Mesenchymal stem cell (in vitro differentiated cells and primary cell): ENCODE results near the gene CCDC136.

Source experiments
- DNase-seq: peaks from one replicate; pipeline ENCODE4 v3.0.0-alpha.2; 2013
- H2AFZ ChIP-seq: one replicate; pipeline ENCODE4 v1.6.1; 2013; ENCODE audit warnings: low read depth, mild to moderate bottlenecking, control low read depth, inconsistent platforms, low read length, moderate library complexity
- H2AK5ac ChIP-seq: 2 replicates; pipeline ENCODE4 v1.6.1; 2013; ENCODE audit warnings: low read length, moderate library complexity, mild to moderate bottlenecking, inconsistent platforms; ENCODE audit not compliant: severe bottlenecking
- H2BK120ac ChIP-seq: one replicate; pipeline ENCODE4 v1.6.1; 2013; ENCODE audit warnings: low read depth, mild to moderate bottlenecking, inconsistent platforms, low read length, moderate library complexity
- H2BK12ac ChIP-seq, 2 experiments: one replicate each; pipeline ENCODE4 v1.6.1; 2013; ENCODE audit warnings: inconsistent platforms in 2 of 2, low read length in 2 of 2, mild to moderate bottlenecking in 2 of 2, moderate library complexity in 2 of 2, control low read depth in 1 of 2
- H2BK15ac ChIP-seq: one replicate; pipeline ENCODE4 v1.6.1; 2013; ENCODE audit warnings: mild to moderate bottlenecking, low read depth, inconsistent platforms; ENCODE audit not compliant: poor library complexity, severe bottlenecking
- H2BK5ac ChIP-seq: 2 replicates; pipeline ENCODE4 v1.6.1; 2013; ENCODE audit warnings: low read depth, mild to moderate bottlenecking, low read length, control low read depth, inconsistent platforms; ENCODE audit not compliant: poor library complexity, severe bottlenecking
- H3K14ac ChIP-seq, 2 experiments: one replicate each; pipeline ENCODE4 v1.6.1; 2013; ENCODE audit warnings: inconsistent platforms in 2 of 2, low read length in 2 of 2, control low read depth in 1 of 2, mild to moderate bottlenecking in 1 of 2, moderate library complexity in 1 of 2
- H3K18ac ChIP-seq, 2 experiments: one replicate each; pipeline ENCODE4 v1.6.1; 2013; ENCODE audit warnings: inconsistent platforms in 2 of 2, low read length in 2 of 2, control low read depth in 1 of 2, low read depth in 1 of 2, mild to moderate bottlenecking in 1 of 2
- H3K23ac ChIP-seq, 2 experiments: one replicate each; pipeline ENCODE4 v1.6.1; 2013; ENCODE audit warnings: inconsistent platforms in 2 of 2, low read length in 2 of 2, mild to moderate bottlenecking in 2 of 2, moderate library complexity in 2 of 2, control low read depth in 1 of 2
- H3K27ac ChIP-seq: 2 replicates; pipeline ENCODE4 v1.5.1; 2013; ENCODE audit warnings: mild to moderate bottlenecking, moderate library complexity, low read length, control low read depth, inconsistent platforms; ENCODE audit not compliant: poor library complexity, severe bottlenecking
- H3K27me3 ChIP-seq, 2 experiments: 2 replicates each; pipeline versions ENCODE4 v1.6.1 to v1.7.0; 2013; ENCODE audit warnings: low read length in 2 of 2, mild to moderate bottlenecking in 2 of 2, moderate library complexity in 2 of 2, control low read depth in 1 of 2, inconsistent platforms in 1 of 2; ENCODE audit not compliant: control insufficient read depth in 1 of 2, insufficient read depth in 1 of 2
- H3K36me3 ChIP-seq, 2 experiments: 2 replicates each; pipeline versions ENCODE4 v1.6.1 to v1.7.0; 2013; ENCODE audit warnings: low read length in 2 of 2, control low read depth in 1 of 2, inconsistent platforms in 1 of 2, low read depth in 1 of 2, mild to moderate bottlenecking in 1 of 2; ENCODE audit not compliant: insufficient read depth in 2 of 2, control insufficient read depth in 1 of 2
- H3K4ac ChIP-seq, 2 experiments: one replicate each; pipeline ENCODE4 v1.6.1; 2013; ENCODE audit warnings: inconsistent platforms in 2 of 2, low read length in 2 of 2, mild to moderate bottlenecking in 2 of 2, moderate library complexity in 2 of 2, control low read depth in 1 of 2, low read depth in 1 of 2
- H3K4me1 ChIP-seq: 2 replicates; pipeline ENCODE4 v1.6.1; 2013; ENCODE audit warnings: low read depth, low read length, control low read depth; ENCODE audit not compliant: control insufficient read depth, insufficient read depth
- H3K4me2 ChIP-seq: 2 replicates; pipeline ENCODE4 v1.6.1; 2013; ENCODE audit warnings: low read length, mild to moderate bottlenecking, inconsistent platforms; ENCODE audit not compliant: poor library complexity, severe bottlenecking
- H3K4me3 ChIP-seq, 2 experiments: 2 replicates each; pipeline versions ENCODE4 v1.5.1 to v1.7.0; 2013; ENCODE audit warnings: low read length in 2 of 2, mild to moderate bottlenecking in 2 of 2, control low read depth in 1 of 2, low read depth in 1 of 2; ENCODE audit not compliant: insufficient read depth in 1 of 2
- H3K79me1 ChIP-seq: replicated peaks from 2 replicates; pipeline ENCODE4 v1.6.1; 2013; ENCODE audit warnings: mild to moderate bottlenecking, control low read depth, low read length, inconsistent platforms; ENCODE audit not compliant: poor library complexity, severe bottlenecking
- H3K9ac ChIP-seq: 2 replicates; pipeline ENCODE4 v1.7.0; 2013; ENCODE audit warnings: mild to moderate bottlenecking, low read length, moderate library complexity
- H3K9me3 ChIP-seq: 2 replicates; pipeline ENCODE4 v1.7.0; 2013; ENCODE audit warnings: mild to moderate bottlenecking, low read length; ENCODE audit not compliant: control insufficient read depth
- H4K8ac ChIP-seq: one replicate; pipeline ENCODE4 v1.6.1; 2013; ENCODE audit warnings: inconsistent platforms, mild to moderate bottlenecking, low read length, moderate library complexity
- H4K91ac ChIP-seq: one replicate; pipeline ENCODE4 v1.6.1; 2013; ENCODE audit warnings: mild to moderate bottlenecking, low read length, inconsistent platforms
- whole genome bisulfite sequencing: methylation state at CpG from one replicate; pipeline ENCODE4 v1.1.7; 2013; ENCODE audit warnings: mixed read lengths; 5-methylcytosine and 5-hydroxymethylcytosine counted together

The CCDC136 gene

DNA sequence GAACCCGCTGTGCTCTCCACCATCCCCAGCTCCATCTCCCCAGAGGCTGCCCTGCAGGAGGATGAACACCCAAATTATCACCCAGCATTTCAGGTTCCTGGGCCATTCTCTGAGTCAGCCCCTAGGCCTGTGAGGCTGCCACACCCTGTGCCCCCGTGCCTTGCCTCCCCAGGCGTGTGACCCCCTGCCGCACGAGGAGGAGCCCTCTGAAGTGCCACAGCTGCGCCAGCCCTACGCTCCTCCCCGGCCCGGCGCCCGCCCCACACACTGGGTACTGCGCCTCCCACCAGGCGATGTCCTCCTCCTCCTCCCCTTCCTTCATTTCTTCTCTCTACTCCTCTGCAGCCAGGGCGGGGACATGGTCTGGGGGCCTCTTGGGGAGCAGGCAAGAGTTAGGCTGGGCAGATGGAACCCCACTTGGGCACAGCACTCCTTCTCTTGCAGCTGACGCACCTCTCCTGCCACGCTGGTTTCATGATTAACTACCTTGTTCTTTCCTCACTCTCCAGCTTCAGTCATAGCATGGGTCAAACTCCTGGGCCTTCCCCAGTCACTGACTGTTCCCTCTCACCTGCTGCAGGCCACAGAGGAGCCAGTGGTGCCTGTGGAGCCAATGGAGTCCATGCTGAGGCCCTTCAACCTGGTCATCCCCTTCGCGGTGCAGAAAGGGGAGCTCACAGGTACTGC, 58.2 kb downstream of the CCDC136 start:
- no peak overlapping the region for H3K23ac ChIP-seq
- peaks cover 5% of the 10 kb centered on the region for H3K4me1 ChIP-seq
- H2BK12ac ChIP-seq, result no peak overlapping the region
- H3K4me2 ChIP-seq, result no peak overlapping the region
- H3K36me3 ChIP-seq, result peaks cover 96 to 97% of the 10 kb centered on the region in 2 experiments
- no peak overlapping the region for H3K4me3 ChIP-seq
- H2BK120ac ChIP-seq, result no peak overlapping the region
- H3K14ac ChIP-seq, result no peak overlapping the region
- no peak overlapping the region for H2AK5ac ChIP-seq
- peaks cover 7% of the 10 kb centered on the region for H3K79me1 ChIP-seq
- H3K27ac ChIP-seq, result no peak overlapping the region
- DNase-seq, result no peak
- 95% methylated on average over 18 of the region's 18 CpGs for WGBS
- H2BK15ac ChIP-seq, result no peak overlapping the region
- H2BK5ac ChIP-seq, result no peak overlapping the region
- H3K18ac ChIP-seq, result no peak overlapping the region
- H3K4ac ChIP-seq, result no peak overlapping the region
- no peak overlapping the region for H3K9ac ChIP-seq
- H3K27me3 ChIP-seq, result no peaks in the 10 kb centered on the region
- no peak overlapping the region for H4K8ac ChIP-seq
- no peak overlapping the region for H4K91ac ChIP-seq
- no peaks in the 10 kb centered on the region for H3K9me3 ChIP-seq
- H2AFZ ChIP-seq, result no peak overlapping the region

DNA sequence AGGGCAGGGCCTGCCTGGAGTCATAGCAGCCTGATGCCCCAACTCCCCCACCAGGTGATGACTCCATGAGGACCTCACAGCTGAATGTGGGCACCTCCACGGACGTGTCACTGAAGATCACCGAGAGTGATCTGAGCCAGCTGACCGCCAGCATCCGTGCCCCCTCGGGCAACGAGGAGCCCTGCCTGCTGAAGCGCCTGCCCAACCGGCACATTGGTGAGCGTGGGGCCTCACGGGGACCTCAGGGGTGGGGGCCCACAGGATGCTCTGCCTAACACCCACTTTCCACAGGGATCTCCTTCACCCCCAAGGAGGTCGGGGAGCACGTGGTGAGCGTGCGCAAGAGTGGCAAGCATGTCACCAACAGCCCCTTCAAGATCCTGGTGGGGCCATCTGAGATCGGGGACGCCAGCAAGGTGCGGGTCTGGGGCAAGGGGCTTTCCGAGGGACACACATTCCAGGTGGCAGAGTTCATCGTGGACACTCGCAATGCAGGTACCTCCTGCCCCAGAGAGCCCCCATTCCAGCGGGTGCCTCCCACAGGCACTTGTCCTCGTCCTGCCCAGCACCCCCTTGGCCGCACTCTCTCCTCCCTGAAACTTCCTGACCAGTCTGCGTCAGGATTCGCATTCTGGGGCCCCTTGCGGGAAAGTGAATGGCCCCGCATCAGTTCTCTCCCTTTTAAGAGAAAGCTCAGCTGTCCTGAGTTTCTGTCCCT, 60.9 kb downstream of the CCDC136 start:
- no peaks in the 10 kb centered on the region for H3K9me3 ChIP-seq
- no peak overlapping the region for H3K4ac ChIP-seq
- peaks cover 5% of the 10 kb centered on the region for H3K4me1 ChIP-seq
- no peak overlapping the region for H2BK5ac ChIP-seq
- no peak overlapping the region for H3K4me3 ChIP-seq
- no peak overlapping the region for H4K91ac ChIP-seq
- no peak overlapping the region for H3K27ac ChIP-seq
- peaks cover 92 to 97% of the 10 kb centered on the region in 2 experiments for H3K36me3 ChIP-seq
- no peak overlapping the region for H3K9ac ChIP-seq
- H3K27me3 ChIP-seq, result no peaks in the 10 kb centered on the region
- no peak overlapping the region for H3K4me2 ChIP-seq
- H3K23ac ChIP-seq, result no peak overlapping the region
- H4K8ac ChIP-seq, result no peak overlapping the region
- no peak for DNase-seq
- no peak overlapping the region for H2AFZ ChIP-seq
- no peak overlapping the region for H2BK15ac ChIP-seq
- H3K79me1 ChIP-seq, result peaks cover 3% of the 10 kb centered on the region
- H3K18ac ChIP-seq, result no peak overlapping the region
- no peak overlapping the region for H2BK120ac ChIP-seq
- H2AK5ac ChIP-seq, result no peak overlapping the region
- 98% methylated on average over 28 of the region's 28 CpGs for WGBS
- H3K14ac ChIP-seq, result no peak overlapping the region
- H2BK12ac ChIP-seq, result no peak overlapping the region

DNA sequence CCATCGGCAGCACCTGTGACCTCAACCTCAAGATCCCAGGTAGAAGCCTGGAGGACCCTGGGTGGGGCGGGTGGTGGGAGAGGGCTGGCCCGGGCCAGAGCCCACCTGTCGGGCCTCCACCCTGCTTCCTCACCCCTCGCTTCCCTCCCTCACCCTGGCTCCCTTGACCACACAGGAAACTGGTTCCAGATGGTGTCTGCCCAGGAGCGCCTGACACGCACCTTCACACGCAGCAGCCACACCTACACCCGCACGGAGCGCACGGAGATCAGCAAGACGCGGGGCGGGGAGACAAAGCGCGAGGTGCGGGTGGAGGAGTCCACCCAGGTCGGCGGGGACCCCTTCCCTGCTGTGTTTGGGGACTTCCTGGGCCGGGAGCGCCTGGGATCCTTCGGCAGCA, 62.0 kb downstream of the CCDC136 start:
- no peak overlapping the region for H3K14ac ChIP-seq
- H2AFZ ChIP-seq, result no peak overlapping the region
- H3K79me1 ChIP-seq, result peaks cover 3% of the 10 kb centered on the region
- no peak overlapping the region for H2BK120ac ChIP-seq
- peaks cover 9% of the 10 kb centered on the region for H3K4me1 ChIP-seq
- H3K36me3 ChIP-seq, result peaks cover 84 to 94% of the 10 kb centered on the region in 2 experiments
- no peak overlapping the region for H4K91ac ChIP-seq
- no peak overlapping the region for H2BK12ac ChIP-seq
- DNase-seq, result no peak
- H3K27ac ChIP-seq, result no peak overlapping the region
- no peak overlapping the region for H3K9ac ChIP-seq
- no peak overlapping the region for H2BK15ac ChIP-seq
- no peak overlapping the region for H2BK5ac ChIP-seq
- no peak overlapping the region for H3K4ac ChIP-seq
- no peak overlapping the region for H3K23ac ChIP-seq
- WGBS, result 98% methylated on average over 22 of the region's 23 CpGs
- H3K27me3 ChIP-seq, result no peaks in the 10 kb centered on the region
- no peak overlapping the region for H4K8ac ChIP-seq
- no peaks in the 10 kb centered on the region for H3K9me3 ChIP-seq
- H2AK5ac ChIP-seq, result no peak overlapping the region
- H3K4me2 ChIP-seq, result no peak overlapping the region
- H3K4me3 ChIP-seq, result no peak overlapping the region
- no peak overlapping the region for H3K18ac ChIP-seq

DNA sequence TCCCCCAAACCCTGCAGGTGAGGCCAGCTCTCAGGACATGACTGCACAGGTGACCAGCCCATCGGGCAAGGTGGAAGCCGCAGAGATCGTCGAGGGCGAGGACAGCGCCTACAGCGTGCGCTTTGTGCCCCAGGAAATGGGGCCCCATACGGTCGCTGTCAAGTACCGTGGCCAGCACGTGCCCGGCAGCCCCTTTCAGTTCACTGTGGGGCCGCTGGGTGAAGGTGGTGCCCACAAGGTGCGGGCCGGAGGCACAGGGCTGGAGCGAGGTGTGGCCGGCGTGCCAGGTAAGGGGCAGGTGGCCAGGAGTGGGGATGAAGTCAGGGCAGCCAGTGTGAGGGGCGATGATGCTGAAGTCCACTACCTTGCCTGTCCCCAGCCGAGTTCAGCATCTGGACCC, 62.6 kb downstream of the CCDC136 start:
- H2BK15ac ChIP-seq, result no peak overlapping the region
- no peak overlapping the region for H3K14ac ChIP-seq
- no peak for DNase-seq
- no peaks in the 10 kb centered on the region for H3K9me3 ChIP-seq
- no peak overlapping the region for H2AFZ ChIP-seq
- H3K79me1 ChIP-seq, result peaks cover 3% of the 10 kb centered on the region
- H2BK120ac ChIP-seq, result no peak overlapping the region
- H3K23ac ChIP-seq, result no peak overlapping the region
- H3K18ac ChIP-seq, result no peak overlapping the region
- H3K4me1 ChIP-seq, result peaks cover 14% of the 10 kb centered on the region
- H3K27me3 ChIP-seq, result no peaks in the 10 kb centered on the region
- H3K4ac ChIP-seq, result no peak overlapping the region
- no peak overlapping the region for H2AK5ac ChIP-seq
- no peak overlapping the region for H2BK12ac ChIP-seq
- WGBS, result 98% methylated on average over 21 of the region's 21 CpGs
- no peak overlapping the region for H3K4me3 ChIP-seq
- H3K9ac ChIP-seq, result no peak overlapping the region
- H3K36me3 ChIP-seq, result peaks cover 80 to 93% of the 10 kb centered on the region in 2 experiments
- no peak overlapping the region for H3K4me2 ChIP-seq
- no peak overlapping the region for H4K91ac ChIP-seq
- no peak overlapping the region for H3K27ac ChIP-seq
- H2BK5ac ChIP-seq, result no peak overlapping the region
- H4K8ac ChIP-seq, result no peak overlapping the region
